NCI-H2196 (cell line): ENCODE data around the gene MON1B.
"Not testable (repeated sequence)": the region's sequence is repeated elsewhere in the genome, so short reads cannot be mapped to it uniquely, and the experiment has no call there.

Source experiments
- DNase-seq: peaks from one replicate; lab custom pipeline; 2025; ENCODE audit not compliant: unreplicated experiment; lab: John Stamatoyannopoulos, UW

The MON1B gene

GRCh38 chr16:77190478-77191258 lies at the start of gene MON1B:
MON1B (plus strand) TSS chr16:77191190; CDS start chr16:77191486, 296 bp downstream.
- DNase-seq = peak; percentile 86

DNA sequence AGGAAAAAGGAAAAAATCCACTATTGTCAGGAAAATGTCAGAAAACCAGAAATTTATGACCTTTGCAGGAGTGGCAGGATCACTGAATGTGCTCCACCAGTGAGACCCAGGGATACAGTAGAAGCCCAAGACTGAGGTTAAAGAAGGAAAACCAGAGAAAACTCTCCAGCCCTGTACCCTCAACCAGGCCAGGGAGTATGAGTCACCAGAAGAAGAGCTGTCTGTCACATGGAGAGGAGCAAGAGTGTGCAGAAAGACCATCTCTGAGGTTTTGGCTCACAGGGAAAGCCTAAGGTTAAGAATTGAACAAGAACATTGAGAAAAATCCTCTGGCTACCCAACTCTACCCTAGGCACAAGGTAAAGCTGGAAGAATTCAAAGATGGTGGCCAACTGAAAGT lies 47.6 kb upstream of the MON1B start:
- DNase-seq = no peak

GRCh38 chr16:77148121-77148520 lies 42.9 kb upstream of the MON1B start:
- DNase-seq = no peak

DNA sequence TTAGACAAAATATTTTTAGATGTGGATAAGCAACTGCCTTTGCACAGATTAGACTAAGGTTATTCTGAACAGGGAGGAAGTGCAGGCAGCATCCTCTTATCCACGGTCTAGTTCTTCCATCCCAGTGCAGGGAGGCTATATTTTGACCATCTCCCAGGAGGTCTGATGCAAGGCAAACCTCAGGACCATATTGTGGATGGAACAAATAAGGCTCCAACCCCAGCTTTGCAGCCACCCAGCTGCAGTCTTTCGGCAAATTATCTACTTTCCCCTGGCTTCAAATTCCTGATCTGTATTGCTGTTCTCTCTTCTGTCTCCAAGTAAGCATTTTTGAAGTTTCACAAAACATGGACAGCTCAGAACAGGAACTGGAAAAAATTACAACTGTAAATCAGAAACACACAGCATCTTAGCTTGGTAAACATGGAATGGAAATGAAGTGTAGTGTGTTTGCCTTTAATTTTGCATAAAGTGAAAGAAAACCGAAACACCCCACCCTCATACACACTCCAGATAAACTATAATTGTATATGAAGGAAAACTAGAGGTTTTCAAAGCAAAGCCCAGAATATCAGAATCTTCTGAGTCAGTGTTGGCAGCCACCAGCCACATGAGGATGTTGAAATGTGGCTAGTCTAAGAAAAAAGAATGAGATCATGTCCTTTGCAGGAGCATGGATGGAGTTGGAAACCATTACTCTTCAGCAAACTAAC lies 33.5 kb upstream of the MON1B start:
- DNase-seq = no peak

DNA sequence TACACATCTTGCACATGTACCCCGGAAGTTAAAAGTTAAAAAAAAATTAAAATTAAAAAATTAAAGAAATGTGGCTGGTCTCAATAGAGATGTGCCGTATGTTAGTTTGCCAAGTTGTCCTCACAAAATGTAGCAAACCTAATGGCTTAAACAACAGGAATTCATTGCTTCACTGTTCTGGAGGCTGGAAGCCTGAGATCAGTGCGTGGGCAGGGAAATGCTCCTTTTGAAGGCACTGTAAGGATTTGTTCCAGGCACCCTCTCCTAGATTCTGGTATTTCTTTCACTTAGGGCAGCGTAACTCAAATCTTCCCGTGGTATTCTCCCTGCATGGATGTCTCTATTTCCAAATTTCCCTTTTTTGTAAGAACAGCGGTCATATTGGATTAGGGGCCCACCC lies 32.7 kb upstream of the MON1B start:
- no peak for DNase-seq

GRCh38 chr16:77165006-77165405 lies 26.0 kb upstream of the MON1B start:
- DNase-seq = no peak

- DNase-seq = not testable (repeated sequence)
Measured at GRCh38 chr16:77165536-77166236, 25.3 kb upstream of the MON1B start.

DNA sequence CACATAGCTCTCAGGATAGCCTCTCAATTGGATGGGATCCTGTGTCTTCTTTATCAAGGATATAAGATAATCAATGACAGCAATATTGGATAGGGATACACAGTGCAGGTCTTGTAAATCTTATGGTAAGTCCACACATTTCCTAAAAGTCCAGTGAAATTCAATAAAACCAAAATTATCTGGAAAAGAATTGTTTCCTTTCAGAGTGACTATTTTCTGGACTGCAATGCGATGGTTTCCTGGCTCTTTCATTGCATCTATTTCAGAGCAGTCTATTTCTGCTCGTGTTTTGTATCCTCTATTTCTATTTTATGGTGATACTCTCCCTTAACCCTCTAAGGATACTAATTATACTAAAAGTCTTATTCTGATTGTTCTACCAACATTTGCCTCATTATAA lies 24.3 kb upstream of the MON1B start:
- no peak for DNase-seq

DNA sequence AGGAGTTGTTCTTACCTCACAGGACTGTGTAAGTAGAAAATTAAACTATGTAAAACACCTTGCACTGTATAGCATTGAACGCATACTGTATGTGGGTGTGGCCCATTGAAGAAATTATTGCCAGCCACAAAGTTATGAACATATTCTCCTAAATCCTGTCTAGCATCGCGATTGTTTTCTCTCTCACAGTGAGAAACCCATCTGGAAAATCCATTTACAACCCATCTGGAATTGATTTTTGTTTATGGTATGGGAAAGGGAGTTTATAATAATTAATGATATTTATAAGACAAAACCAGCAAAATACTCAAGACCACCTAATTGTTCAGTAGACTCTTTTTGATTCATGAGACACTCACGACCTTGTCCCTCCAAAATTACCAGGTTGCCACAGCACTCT lies 22.1 kb upstream of the MON1B start:
- no peak for DNase-seq

- peak; percentile 10 for DNase-seq
Measured at GRCh38 chr16:77169650-77170236, 21.2 kb upstream of the MON1B start.

DNA sequence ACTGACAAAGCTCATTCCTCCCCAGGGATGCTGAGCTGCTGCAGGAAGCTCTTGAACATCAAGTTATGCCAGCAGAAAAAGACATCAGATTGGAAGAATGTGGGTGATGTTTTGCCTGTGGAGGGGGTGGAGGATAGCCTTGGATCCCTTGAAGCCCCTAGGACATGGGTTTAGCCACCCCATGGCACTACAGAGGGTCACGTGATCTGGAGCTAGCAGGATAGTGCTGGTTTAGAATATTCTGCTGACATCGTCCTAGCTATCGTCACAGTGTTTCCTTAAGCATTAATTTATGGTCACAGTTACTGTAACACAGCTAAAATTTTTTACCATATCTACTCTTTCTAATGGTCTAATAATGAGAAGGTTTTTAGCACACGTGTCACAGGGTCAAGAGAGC lies 20.2 kb upstream of the MON1B start:
- DNase-seq = no peak

DNA sequence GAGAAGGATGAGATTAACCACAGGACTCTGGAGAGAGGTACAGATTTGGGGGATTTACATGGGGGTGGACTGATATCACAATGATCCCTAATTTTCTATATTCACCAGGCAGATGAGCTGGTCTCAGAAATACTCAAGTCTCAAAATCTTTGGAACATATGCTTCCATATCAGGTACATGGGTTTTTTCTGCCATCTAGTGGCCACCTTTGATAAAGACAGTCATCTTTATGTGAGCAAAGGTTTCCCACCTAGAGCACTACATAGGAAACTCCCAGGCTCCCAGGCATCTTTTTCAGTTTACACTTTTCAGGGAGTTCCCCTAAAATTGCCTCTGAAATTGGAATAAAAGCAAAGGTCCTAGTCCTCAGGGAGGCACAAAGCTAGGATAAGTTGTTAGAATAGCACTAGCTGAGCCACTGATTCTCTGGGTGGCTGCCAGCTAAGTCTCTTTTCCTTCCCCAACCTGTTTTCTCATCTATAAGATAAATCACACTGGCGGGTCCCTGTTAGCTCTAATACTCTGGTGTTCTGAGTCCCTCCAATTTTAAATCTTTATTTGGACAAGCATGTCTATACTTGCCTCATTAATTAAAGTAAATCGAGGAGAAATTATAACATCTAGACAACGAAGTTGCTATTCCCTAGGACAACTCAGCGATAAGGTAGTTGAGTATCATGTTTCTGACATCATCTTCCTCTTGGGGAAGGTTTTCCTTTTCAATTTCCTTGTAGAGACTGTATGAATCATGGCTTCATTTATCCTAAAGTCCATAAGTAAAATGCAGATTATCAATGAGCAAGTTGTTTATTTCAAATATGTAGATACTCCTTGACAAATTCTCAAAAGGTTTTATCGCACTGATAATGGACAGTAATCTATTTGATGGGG lies 19.0 kb upstream of the MON1B start:
- DNase-seq = peak; percentile 50

GRCh38 chr16:77172951-77173350 lies 18.0 kb upstream of the MON1B start:
- no peak for DNase-seq

GRCh38 chr16:77183137-77183536 lies 7.9 kb upstream of the MON1B start:
- no peak for DNase-seq

DNA sequence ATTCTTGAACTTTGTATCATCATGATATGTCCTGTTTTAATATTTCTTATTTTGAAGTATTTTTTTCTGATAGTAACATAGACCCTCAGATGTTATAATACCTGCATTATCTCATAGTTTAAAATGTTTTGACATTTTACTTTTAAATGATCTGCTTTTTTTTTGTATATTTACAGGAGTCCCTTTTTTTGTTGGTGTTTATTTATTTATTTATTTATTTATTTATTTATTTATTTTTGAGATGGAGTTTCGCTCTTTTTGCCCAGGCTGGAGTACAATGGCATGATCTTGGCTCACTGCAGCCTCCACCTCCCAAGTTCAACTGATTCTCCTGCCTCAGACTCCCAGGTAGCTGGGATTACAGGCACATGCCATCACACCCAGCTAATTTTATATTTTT lies 4.7 kb upstream of the MON1B start:
- not testable (repeated sequence) for DNase-seq

DNA sequence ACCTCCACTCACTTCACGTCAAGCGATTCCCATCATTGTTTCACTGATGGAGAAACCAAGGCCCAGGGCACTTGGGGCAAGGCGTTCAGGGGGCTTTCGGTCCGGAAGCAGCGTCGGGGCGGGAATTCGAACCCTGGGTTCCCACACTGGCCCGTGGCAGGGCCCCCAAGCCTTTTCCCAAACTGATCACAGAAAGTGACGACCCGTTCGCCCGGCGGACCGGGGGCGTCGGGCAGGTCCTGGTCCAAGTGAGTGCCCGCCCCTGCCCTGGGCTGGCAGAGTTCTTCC lies 856 bp upstream of the MON1B start:
- DNase-seq = no peak

GRCh38 chr16:77191259-77191969 lies 424 bp downstream of the MON1B start:
- no peak for DNase-seq

GRCh38 chr16:77193377-77193776 lies 2.4 kb downstream of the MON1B start:
- no peak for DNase-seq

DNA sequence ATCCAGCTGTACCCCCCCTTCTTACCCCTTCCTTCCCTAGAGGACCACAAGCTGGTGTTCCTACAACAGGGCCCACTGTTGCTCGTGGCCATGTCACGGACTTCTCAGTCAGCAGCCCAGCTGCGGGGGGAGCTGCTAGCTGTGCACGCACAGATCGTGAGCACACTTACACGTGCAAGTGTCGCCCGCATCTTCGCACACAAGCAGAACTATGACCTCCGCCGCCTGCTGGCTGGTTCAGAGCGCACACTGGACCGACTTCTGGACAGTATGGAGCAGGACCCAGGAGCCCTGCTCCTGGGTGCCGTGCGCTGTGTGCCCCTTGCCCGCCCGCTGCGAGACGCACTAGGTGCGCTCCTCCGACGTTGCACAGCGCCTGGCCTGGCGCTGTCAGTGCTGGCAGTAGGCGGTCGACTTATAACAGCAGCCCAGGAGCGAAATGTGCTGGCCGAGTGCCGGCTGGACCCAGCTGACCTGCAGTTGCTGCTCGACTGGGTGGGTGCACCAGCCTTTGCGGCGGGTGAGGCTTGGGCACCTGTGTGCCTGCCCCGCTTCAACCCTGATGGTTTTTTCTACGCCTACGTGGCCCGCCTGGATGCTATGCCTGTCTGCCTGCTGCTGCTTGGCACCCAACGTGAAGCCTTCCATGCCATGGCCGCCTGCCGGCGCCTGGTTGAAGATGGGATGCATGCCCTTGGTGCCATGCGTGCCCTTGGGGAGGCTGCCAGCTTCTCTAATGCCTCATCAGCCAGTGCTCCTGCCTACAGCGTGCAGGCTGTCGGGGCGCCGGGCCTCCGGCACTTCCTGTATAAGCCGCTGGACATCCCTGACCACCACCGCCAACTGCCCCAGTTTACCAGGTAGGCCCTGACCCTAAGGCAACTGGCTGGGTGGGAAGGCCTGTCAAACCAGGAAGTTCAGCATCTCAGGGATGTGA lies 3.6 kb downstream of the MON1B start:
- no peak for DNase-seq
